ENCODE results near the gene SLC49A4.

The SLC49A4 gene

GRCh38 chr3:122886251-122886650 lies 91.4 kb downstream of the SLC49A4 start:
- Histone ChIP-seq H3K9me3 (ENCODE audit: control insufficient read depth, insufficient read depth, low read length) (no peaks in the 10 kb centered on the region), H3K4me3 (ENCODE audit: low read depth, low read length) (no peak overlapping the region), H3K9ac (ENCODE audit: low read depth, low read length) (no peak overlapping the region), H3K27ac (ENCODE audit: low read depth, low read length) (no peak overlapping the region), H3K36me3 (ENCODE audit: control insufficient read depth, insufficient read depth, low read length) (no peaks in the 10 kb centered on the region), H3K4me1 (ENCODE audit: control insufficient read depth, insufficient read depth, low read length) (peaks cover 15% of the 10 kb centered on the region; the same call in 1 of the 2 replicates), H3K27me3 (ENCODE audit: control insufficient read depth, insufficient read depth, low read length) (no peaks in the 10 kb centered on the region)

DNA sequence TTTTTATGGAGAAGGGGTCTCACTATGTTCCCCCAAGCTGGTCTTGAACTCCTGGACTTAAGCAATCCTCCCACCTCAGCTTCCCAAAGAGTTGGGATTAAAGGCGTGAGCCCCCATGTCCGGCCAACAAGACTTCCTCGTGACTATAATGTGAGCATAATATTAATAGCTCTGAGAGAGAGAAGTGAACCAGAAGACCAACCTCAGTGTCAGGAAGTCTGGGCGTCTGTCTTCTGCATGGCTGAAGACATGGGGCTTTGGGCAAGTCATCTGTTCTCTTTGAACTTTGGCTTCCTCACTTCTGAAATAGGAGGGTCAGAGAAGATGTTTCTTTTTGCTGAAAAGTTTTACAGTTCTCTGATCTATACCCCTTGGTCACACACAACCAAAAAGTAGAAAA lies 92.1 kb downstream of the SLC49A4 start:
- Histone ChIP-seq H3K27ac (ENCODE audit: low read depth, low read length) (no peak overlapping the region), H3K9me3 (ENCODE audit: control insufficient read depth, insufficient read depth, low read length) (no peaks in the 10 kb centered on the region), H3K4me3 (ENCODE audit: low read depth, low read length) (no peak overlapping the region), H3K4me1 (ENCODE audit: control insufficient read depth, insufficient read depth, low read length) (peaks cover 15% of the 10 kb centered on the region; the same call in 1 of the 2 replicates), H3K9ac (ENCODE audit: low read depth, low read length) (no peak overlapping the region), H3K36me3 (ENCODE audit: control insufficient read depth, insufficient read depth, low read length) (no peaks in the 10 kb centered on the region), H3K27me3 (ENCODE audit: control insufficient read depth, insufficient read depth, low read length) (no peaks in the 10 kb centered on the region)

GRCh38 chr3:122890077-122890719 lies 95.3 kb downstream of the SLC49A4 start:
- Histone ChIP-seq H3K36me3 (ENCODE audit: control insufficient read depth, insufficient read depth, low read length) (no peaks in the 10 kb centered on the region), H3K27ac (ENCODE audit: low read depth, low read length) (peak overlapping the region; percentile 51), H3K9me3 (ENCODE audit: control insufficient read depth, insufficient read depth, low read length) (no peaks in the 10 kb centered on the region), H3K9ac (ENCODE audit: low read depth, low read length) (no peak overlapping the region), H3K27me3 (ENCODE audit: control insufficient read depth, insufficient read depth, low read length) (peaks cover 13% of the 10 kb centered on the region), H3K4me1 (ENCODE audit: control insufficient read depth, insufficient read depth, low read length) (peaks cover 31% of the 10 kb centered on the region), H3K4me3 (ENCODE audit: low read depth, low read length) (no peak overlapping the region)

DNA sequence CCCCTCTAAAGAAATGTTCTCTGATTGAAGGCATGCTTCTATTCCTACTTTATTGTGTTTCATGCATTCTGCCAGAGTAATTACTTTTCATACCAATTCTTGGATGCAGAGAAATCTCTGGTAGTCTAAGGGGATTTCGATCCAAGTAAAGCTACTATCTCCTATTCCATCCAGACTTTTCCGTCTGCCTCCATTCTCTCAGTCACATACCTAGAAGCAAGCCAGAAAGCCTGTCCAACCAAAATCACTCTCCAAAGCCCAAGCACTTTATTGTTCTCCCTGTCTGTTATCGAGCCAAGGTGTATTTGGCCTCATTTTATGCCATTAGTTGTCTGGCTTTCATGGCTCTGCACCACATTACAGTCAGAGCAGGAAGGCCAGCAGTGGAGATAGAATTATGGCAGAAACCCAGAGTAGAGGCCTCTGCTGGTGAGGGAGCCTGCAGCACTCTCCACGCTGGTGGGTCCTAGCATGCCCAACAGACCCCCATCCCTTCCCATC lies 95.9 kb downstream of the SLC49A4 start:
- H3K36me3 ChIP-seq (ENCODE audit: control insufficient read depth, insufficient read depth, low read length) = no peaks in the 10 kb centered on the region
- H3K4me3 ChIP-seq (ENCODE audit: low read depth, low read length) = no peak overlapping the region
- peaks cover 31% of the 10 kb centered on the region for H3K4me1 ChIP-seq (ENCODE audit: control insufficient read depth, insufficient read depth, low read length)
- no peaks in the 10 kb centered on the region for H3K9me3 ChIP-seq (ENCODE audit: control insufficient read depth, insufficient read depth, low read length)
- peaks cover 15% of the 10 kb centered on the region for H3K27me3 ChIP-seq (ENCODE audit: control insufficient read depth, insufficient read depth, low read length)
- H3K9ac ChIP-seq (ENCODE audit: low read depth, low read length) = no peak overlapping the region
- H3K27ac ChIP-seq (ENCODE audit: low read depth, low read length) = peak overlapping the region; percentile 46

- peaks cover 15% of the 10 kb centered on the region for H3K27me3 ChIP-seq (ENCODE audit: control insufficient read depth, insufficient read depth, low read length)
- no peaks in the 10 kb centered on the region for H3K36me3 ChIP-seq (ENCODE audit: control insufficient read depth, insufficient read depth, low read length)
- H3K4me1 ChIP-seq (ENCODE audit: control insufficient read depth, insufficient read depth, low read length) = peaks cover 31% of the 10 kb centered on the region
- no peak overlapping the region for H3K27ac ChIP-seq (ENCODE audit: low read depth, low read length)
- H3K9me3 ChIP-seq (ENCODE audit: control insufficient read depth, insufficient read depth, low read length) = no peaks in the 10 kb centered on the region
- H3K9ac ChIP-seq (ENCODE audit: low read depth, low read length) = no peak overlapping the region
- H3K4me3 ChIP-seq (ENCODE audit: low read depth, low read length) = no peak overlapping the region
Observed at GRCh38 chr3:122892118-122892960, 97.5 kb downstream of the SLC49A4 start.

GRCh38 chr3:122893282-122893681 lies 98.4 kb downstream of the SLC49A4 start:
- H3K4me1 ChIP-seq (ENCODE audit: control insufficient read depth, insufficient read depth, low read length) = peaks cover 31% of the 10 kb centered on the region
- H3K27me3 ChIP-seq (ENCODE audit: control insufficient read depth, insufficient read depth, low read length) = peaks cover 15% of the 10 kb centered on the region
- H3K4me3 ChIP-seq (ENCODE audit: low read depth, low read length) = no peak overlapping the region
- no peaks in the 10 kb centered on the region for H3K36me3 ChIP-seq (ENCODE audit: control insufficient read depth, insufficient read depth, low read length)
- H3K9ac ChIP-seq (ENCODE audit: low read depth, low read length) = no peak overlapping the region
- H3K9me3 ChIP-seq (ENCODE audit: control insufficient read depth, insufficient read depth, low read length) = no peaks in the 10 kb centered on the region
- H3K27ac ChIP-seq (ENCODE audit: low read depth, low read length) = no peak overlapping the region

DNA sequence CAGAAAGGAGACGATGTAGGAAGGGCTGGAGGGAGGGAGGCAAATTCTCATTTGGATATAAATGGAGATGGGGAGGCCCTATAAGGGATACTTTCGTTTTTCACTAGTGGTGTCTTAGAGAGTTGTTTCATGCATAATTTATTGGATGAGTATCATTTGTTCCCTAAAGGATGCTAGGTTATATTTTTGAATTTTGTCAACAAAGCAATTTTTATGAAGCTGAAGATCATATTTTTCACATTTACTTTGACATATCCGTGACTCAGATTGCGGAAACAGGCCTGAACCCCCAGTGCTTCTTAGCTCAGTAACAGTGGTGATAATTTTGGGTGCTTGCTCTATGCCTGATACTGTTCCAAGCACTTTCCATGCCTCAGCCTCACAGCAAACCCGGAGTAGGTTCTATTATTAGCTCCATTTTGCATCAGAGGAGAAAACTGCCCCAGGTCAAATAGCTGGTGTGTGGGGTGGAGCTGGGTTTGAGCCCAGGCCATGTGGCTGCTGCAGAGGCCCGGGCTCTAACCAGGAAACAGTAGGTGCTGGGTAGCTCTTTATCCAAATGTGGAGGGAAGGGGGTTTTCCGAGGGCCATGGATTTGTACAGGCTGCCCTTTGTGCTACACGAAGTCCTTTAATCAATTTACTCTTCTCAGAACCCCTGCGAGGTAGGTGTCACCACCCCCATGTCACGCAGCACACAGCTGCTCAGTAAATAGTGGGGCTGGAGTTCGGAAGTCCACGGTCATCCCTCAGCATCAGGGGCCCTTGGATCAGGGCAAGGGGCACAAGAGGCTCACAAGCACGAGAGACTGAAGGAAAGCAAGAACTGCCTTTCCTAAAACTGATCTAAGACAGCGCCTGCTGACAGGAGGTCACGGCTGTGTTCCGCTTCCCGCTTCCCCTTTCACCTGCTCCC lies 99.1 kb downstream of the SLC49A4 start:
- peaks cover 31% of the 10 kb centered on the region for H3K4me1 ChIP-seq (ENCODE audit: control insufficient read depth, insufficient read depth, low read length)
- H3K9me3 ChIP-seq (ENCODE audit: control insufficient read depth, insufficient read depth, low read length) = no peaks in the 10 kb centered on the region
- no peak overlapping the region for H3K9ac ChIP-seq (ENCODE audit: low read depth, low read length)
- H3K27me3 ChIP-seq (ENCODE audit: control insufficient read depth, insufficient read depth, low read length) = peaks cover 15% of the 10 kb centered on the region
- H3K27ac ChIP-seq (ENCODE audit: low read depth, low read length) = peak overlapping the region; percentile 10
- no peaks in the 10 kb centered on the region for H3K36me3 ChIP-seq (ENCODE audit: control insufficient read depth, insufficient read depth, low read length)
- H3K4me3 ChIP-seq (ENCODE audit: low read depth, low read length) = no peak overlapping the region

GRCh38 chr3:122898298-122898697 lies 103.4 kb downstream of the SLC49A4 start:
- Histone ChIP-seq H3K9me3 (ENCODE audit: control insufficient read depth, insufficient read depth, low read length) (no peaks in the 10 kb centered on the region), H3K36me3 (ENCODE audit: control insufficient read depth, insufficient read depth, low read length) (no peaks in the 10 kb centered on the region), H3K4me3 (ENCODE audit: low read depth, low read length) (no peak overlapping the region), H3K27ac (ENCODE audit: low read depth, low read length) (no peak overlapping the region), H3K9ac (ENCODE audit: low read depth, low read length) (no peak overlapping the region), H3K4me1 (ENCODE audit: control insufficient read depth, insufficient read depth, low read length) (peaks cover 16% of the 10 kb centered on the region), H3K27me3 (ENCODE audit: control insufficient read depth, insufficient read depth, low read length) (peaks cover 15% of the 10 kb centered on the region)

DNA sequence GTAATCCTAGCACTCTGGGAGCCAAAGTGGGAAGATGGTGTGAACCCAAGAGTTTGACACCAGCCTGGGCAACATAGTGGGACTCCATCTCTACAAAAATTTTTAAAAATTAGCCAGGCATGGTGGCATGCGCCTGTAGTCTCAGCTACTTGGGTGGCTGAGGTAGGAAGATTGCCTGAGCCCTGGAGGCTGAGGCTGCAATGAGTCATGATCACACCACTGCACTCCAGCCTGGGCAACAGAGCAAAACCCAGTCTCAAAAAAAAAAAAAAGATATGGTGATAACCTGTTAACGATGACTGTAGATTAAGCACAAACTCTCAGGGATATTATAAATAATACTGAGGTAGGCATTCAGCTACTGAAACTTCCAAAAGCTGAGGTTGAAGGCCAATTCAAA lies 107.5 kb downstream of the SLC49A4 start:
- H3K9ac ChIP-seq (ENCODE audit: low read depth, low read length) = no peak overlapping the region
- H3K4me3 ChIP-seq (ENCODE audit: low read depth, low read length) = no peak overlapping the region
- no peaks in the 10 kb centered on the region for H3K4me1 ChIP-seq (ENCODE audit: control insufficient read depth, insufficient read depth, low read length)
- H3K9me3 ChIP-seq (ENCODE audit: control insufficient read depth, insufficient read depth, low read length) = no peaks in the 10 kb centered on the region
- no peak overlapping the region for H3K27ac ChIP-seq (ENCODE audit: low read depth, low read length)
- no peaks in the 10 kb centered on the region for H3K27me3 ChIP-seq (ENCODE audit: control insufficient read depth, insufficient read depth, low read length)
- H3K36me3 ChIP-seq (ENCODE audit: control insufficient read depth, insufficient read depth, low read length) = no peaks in the 10 kb centered on the region

- no peaks in the 10 kb centered on the region for H3K9me3 ChIP-seq (ENCODE audit: control insufficient read depth, insufficient read depth, low read length)
- H3K36me3 ChIP-seq (ENCODE audit: control insufficient read depth, insufficient read depth, low read length) = no peaks in the 10 kb centered on the region
- no peaks in the 10 kb centered on the region for H3K4me1 ChIP-seq (ENCODE audit: control insufficient read depth, insufficient read depth, low read length)
- H3K9ac ChIP-seq (ENCODE audit: low read depth, low read length) = no peak overlapping the region
- H3K27me3 ChIP-seq (ENCODE audit: control insufficient read depth, insufficient read depth, low read length) = no peaks in the 10 kb centered on the region
- H3K27ac ChIP-seq (ENCODE audit: low read depth, low read length) = no peak overlapping the region
- H3K4me3 ChIP-seq (ENCODE audit: low read depth, low read length) = no peak overlapping the region
Observed at GRCh38 chr3:122903171-122903570, 108.3 kb downstream of the SLC49A4 start.

Data from HUES48 (cell line).